DND-41 (cell line): ENCODE results near the gene KICS2.

Source experiments
- ATAC-seq: fragments of 200-7000 bp; cut with Tn5 transposase; 3 replicates; pipeline ENCODE4 v1.9.1; 2021; ENCODE audit warnings: low read depth; ENCODE audit not compliant: insufficient read depth
- DNase-seq: peaks from one replicate; pipeline ENCODE4 v3.0.0-alpha.2; 2020
- H2AFZ ChIP-seq: 2 replicates; pipeline ENCODE4 v1.6.0; 2012; ENCODE audit warnings: low read depth, low read length
- H3K27ac ChIP-seq: 2 replicates; pipeline ENCODE4 v1.5.1; 2012; ENCODE audit warnings: low read length, inconsistent platforms
- H3K27me3 ChIP-seq: fragments of 200-600 bp; sonication (generic); 2 replicates; pipeline ENCODE4 v1.6.0; 2012; ENCODE audit warnings: low read length, mild to moderate bottlenecking, inconsistent platforms; ENCODE audit not compliant: insufficient read depth, poor library complexity
- H3K36me3 ChIP-seq: 2 replicates; pipeline ENCODE4 v1.5.1; 2012; ENCODE audit warnings: low read length, inconsistent platforms; ENCODE audit not compliant: insufficient read depth
- H3K4me1 ChIP-seq: 2 replicates; pipeline ENCODE4 v1.5.1; 2012; ENCODE audit warnings: mild to moderate bottlenecking, low read length; ENCODE audit not compliant: insufficient read depth
- H3K4me2 ChIP-seq: 2 replicates; pipeline ENCODE4 v1.6.0; 2012; ENCODE audit warnings: mild to moderate bottlenecking, moderate library complexity, low read length, inconsistent platforms; ENCODE audit not compliant: insufficient read depth
- H3K4me3 ChIP-seq, 2 experiments: fragments of 200-600 bp in 1 of 2; shearing (Covaris generic) in 1 of 2; 2 replicates each; pipeline ENCODE4 v1.5.1; 2012 to 2016; ENCODE audit warnings: inconsistent platforms in 2 of 2, low read length in 2 of 2, mild to moderate bottlenecking in 2 of 2, low read depth in 1 of 2, moderate library complexity in 1 of 2
- H3K79me2 ChIP-seq: 2 replicates; pipeline ENCODE4 v1.6.0; 2012; ENCODE audit warnings: low read length, inconsistent platforms; ENCODE audit not compliant: insufficient read depth
- H3K9ac ChIP-seq: 2 replicates; pipeline ENCODE4 v1.6.0; 2012; ENCODE audit warnings: low read depth, mild to moderate bottlenecking, inconsistent platforms, low read length, moderate library complexity
- H3K9me3 ChIP-seq: 2 replicates; pipeline ENCODE4 v1.5.1; 2012; ENCODE audit warnings: low read length, moderate library complexity, mild to moderate bottlenecking, inconsistent platforms; ENCODE audit not compliant: insufficient read depth, severe bottlenecking
- H4K20me1 ChIP-seq: 2 replicates; pipeline ENCODE4 v1.6.0; 2012; ENCODE audit warnings: low read length; ENCODE audit not compliant: insufficient read depth
- CTCF ChIP-seq: IDR thresholded peaks from 2 replicates; pipeline ENCODE4 v1.5.1; 2012; ENCODE audit warnings: borderline replicate concordance, low read length, moderate library complexity, mild to moderate bottlenecking; ENCODE audit not compliant: poor library complexity, severe bottlenecking; ENCODE audit errors: extremely low read depth
- EZH2 ChIP-seq: IDR thresholded peaks from 3 replicates; pipeline ENCODE4 v1.6.1; 2012; ENCODE audit warnings: borderline replicate concordance, low read depth, mild to moderate bottlenecking, moderate library complexity, low read length, inconsistent platforms; ENCODE audit not compliant: severe bottlenecking

KICS2 gene

GRCh38 chr12:64255249-64255648 lies 33.2 kb upstream of the KICS2 start:
- Histone ChIP-seq H3K79me2 (no peaks in the 10 kb centered on the region), H3K4me2 (no peak overlapping the region), H2AFZ (no peak overlapping the region), H3K27me3 (no peaks in the 10 kb centered on the region), H3K9ac (no peak overlapping the region), H3K4me1 (no peaks in the 10 kb centered on the region), H3K4me3 (no peak overlapping the region), H3K36me3 (no peaks in the 10 kb centered on the region), H4K20me1 (no peaks in the 10 kb centered on the region), H3K9me3 (no peaks in the 10 kb centered on the region), H3K27ac (no peak overlapping the region)
- DNase-seq (no peak), ATAC-seq (no peak)
- TF ChIP-seq CTCF (no peak), EZH2 (no peak)

GRCh38 chr12:64253356-64253755 lies 31.3 kb upstream of the KICS2 start:
- DNase-seq (no peak), ATAC-seq (no peak)
- no peak overlapping the region for H3K4me2 ChIP-seq
- H3K4me3 ChIP-seq, result no peak overlapping the region
- H3K36me3 ChIP-seq, result no peaks in the 10 kb centered on the region
- no peaks in the 10 kb centered on the region for H3K27me3 ChIP-seq
- H3K9me3 ChIP-seq, result no peaks in the 10 kb centered on the region
- no peaks in the 10 kb centered on the region for H3K79me2 ChIP-seq
- no peak overlapping the region for H2AFZ ChIP-seq
- H3K9ac ChIP-seq, result no peak overlapping the region
- no peaks in the 10 kb centered on the region for H3K4me1 ChIP-seq
- no peak for TF ChIP-seq CTCF
- TF ChIP-seq EZH2, result no peak
- no peaks in the 10 kb centered on the region for H4K20me1 ChIP-seq
- H3K27ac ChIP-seq, result no peak overlapping the region

- Histone ChIP-seq H3K27ac (no peak overlapping the region), H3K4me3 (no peak overlapping the region), H3K4me2 (no peak overlapping the region), H3K4me1 (no peaks in the 10 kb centered on the region), H2AFZ (no peak overlapping the region), H3K9me3 (no peaks in the 10 kb centered on the region), H4K20me1 (no peaks in the 10 kb centered on the region), H3K79me2 (no peaks in the 10 kb centered on the region), H3K27me3 (no peaks in the 10 kb centered on the region), H3K9ac (no peak overlapping the region), H3K36me3 (no peaks in the 10 kb centered on the region)
- TF ChIP-seq EZH2 (no peak), CTCF (no peak)
- DNase-seq, result no peak
- no peak for ATAC-seq
Measured at GRCh38 chr12:64252681-64253080, 30.6 kb upstream of the KICS2 start.

- no peaks in the 10 kb centered on the region for H3K27me3 ChIP-seq
- TF ChIP-seq EZH2 (no peak), CTCF (no peak)
- H3K4me1 ChIP-seq, result no peaks in the 10 kb centered on the region
- no peak overlapping the region for H3K9ac ChIP-seq
- H3K79me2 ChIP-seq, result no peaks in the 10 kb centered on the region
- H3K4me2 ChIP-seq, result no peak overlapping the region
- no peak overlapping the region for H2AFZ ChIP-seq
- H3K27ac ChIP-seq, result no peak overlapping the region
- DNase-seq (no peak), ATAC-seq (no peak)
- no peaks in the 10 kb centered on the region for H4K20me1 ChIP-seq
- H3K36me3 ChIP-seq, result no peaks in the 10 kb centered on the region
- no peak overlapping the region for H3K4me3 ChIP-seq
- H3K9me3 ChIP-seq, result no peaks in the 10 kb centered on the region
Measured at GRCh38 chr12:64243809-64244208, 21.7 kb upstream of the KICS2 start.
